Nephron progenitor cell (in vitro differentiated cells): ENCODE data around the gene OR5K4.

ENCODE experiments used
- DNase-seq: peaks from one replicate; pipeline ENCODE4 v3.0.0; 2021
- H3K27ac Mint-ChIP-seq: 2 replicates; pipeline ENCODE4 v1.8.0; 2021; ENCODE audit warnings: mild to moderate bottlenecking, moderate library complexity, mixed read lengths
- H3K27me3 Mint-ChIP-seq: 2 replicates; pipeline ENCODE4 v1.8.0; 2021; ENCODE audit warnings: mild to moderate bottlenecking, low read depth, mixed read lengths; ENCODE audit not compliant: poor library complexity
- H3K36me3 Mint-ChIP-seq: 2 replicates; pipeline ENCODE4 v1.8.0; 2021; ENCODE audit warnings: low read depth, mixed read lengths
- H3K4me1 Mint-ChIP-seq: 2 replicates; pipeline ENCODE4 v1.8.0; 2021; ENCODE audit warnings: mixed read lengths
- H3K4me3 Mint-ChIP-seq: 2 replicates; pipeline ENCODE4 v1.8.0; 2021; ENCODE audit warnings: mild to moderate bottlenecking, moderate library complexity, mixed read lengths
- H3K9me3 Mint-ChIP-seq: 2 replicates; pipeline ENCODE4 v1.8.0; 2021; ENCODE audit warnings: mild to moderate bottlenecking, moderate library complexity, mixed read lengths
- CTCF ChIP-seq: fragments of 200-600 bp; sonication (generic); IDR thresholded peaks from 2 replicates; pipeline ENCODE4 v1.5.0; 2021; ENCODE audit warnings: antibody characterized with exemption

OR5K4 gene

GRCh38 chr3:98326945-98327344 lies 26.7 kb upstream of the OR5K4 start:
- DNase-seq = no peak
- no peaks in the 10 kb centered on the region for H3K36me3 Mint-ChIP-seq
- peaks cover 8% of the 10 kb centered on the region for H3K27me3 Mint-ChIP-seq
- peaks cover 18% of the 10 kb centered on the region for H3K4me1 Mint-ChIP-seq
- H3K4me3 Mint-ChIP-seq = no peak overlapping the region
- no peaks in the 10 kb centered on the region for H3K9me3 Mint-ChIP-seq
- no peak for TF ChIP-seq CTCF
- no peak overlapping the region for H3K27ac Mint-ChIP-seq

- TF ChIP-seq CTCF = no peak
- no peak for DNase-seq
- peaks cover 18% of the 10 kb centered on the region for H3K4me1 Mint-ChIP-seq
- H3K9me3 Mint-ChIP-seq = no peaks in the 10 kb centered on the region
- H3K4me3 Mint-ChIP-seq = no peak overlapping the region
- H3K27me3 Mint-ChIP-seq = peaks cover 8% of the 10 kb centered on the region
- no peak overlapping the region for H3K27ac Mint-ChIP-seq
- no peaks in the 10 kb centered on the region for H3K36me3 Mint-ChIP-seq
Measured at GRCh38 chr3:98328933-98329332, 24.7 kb upstream of the OR5K4 start.

- peaks cover 8% of the 10 kb centered on the region for H3K27me3 Mint-ChIP-seq
- H3K4me1 Mint-ChIP-seq = peaks cover 18% of the 10 kb centered on the region
- no peaks in the 10 kb centered on the region for H3K9me3 Mint-ChIP-seq
- H3K27ac Mint-ChIP-seq = no peak overlapping the region
- peak; percentile 56 for DNase-seq
- peak; percentile 64 for TF ChIP-seq CTCF
- H3K4me3 Mint-ChIP-seq = no peak overlapping the region
- no peaks in the 10 kb centered on the region for H3K36me3 Mint-ChIP-seq
Measured at GRCh38 chr3:98329392-98330124, 24.1 kb upstream of the OR5K4 start.

GRCh38 chr3:98331329-98331728 lies 22.3 kb upstream of the OR5K4 start:
- H3K36me3 Mint-ChIP-seq = no peaks in the 10 kb centered on the region
- DNase-seq = no peak
- H3K4me3 Mint-ChIP-seq = no peak overlapping the region
- no peaks in the 10 kb centered on the region for H3K9me3 Mint-ChIP-seq
- no peak overlapping the region for H3K27ac Mint-ChIP-seq
- H3K27me3 Mint-ChIP-seq = peaks cover 11% of the 10 kb centered on the region
- no peak for TF ChIP-seq CTCF
- peaks cover 6% of the 10 kb centered on the region for H3K4me1 Mint-ChIP-seq

GRCh38 chr3:98333989-98334606 lies 19.6 kb upstream of the OR5K4 start:
- Mint-ChIP-seq H3K27ac (no peak overlapping the region), H3K9me3 (no peaks in the 10 kb centered on the region), H3K36me3 (no peaks in the 10 kb centered on the region), H3K27me3 (peaks cover 11% of the 10 kb centered on the region), H3K4me1 (peaks cover 6% of the 10 kb centered on the region), H3K4me3 (no peak overlapping the region)
- TF ChIP-seq CTCF = no peak
- no peak for DNase-seq

GRCh38 chr3:98339031-98339430 lies 14.6 kb upstream of the OR5K4 start:
- no peaks in the 10 kb centered on the region for H3K9me3 Mint-ChIP-seq
- peaks cover 3% of the 10 kb centered on the region for H3K27me3 Mint-ChIP-seq
- H3K4me3 Mint-ChIP-seq = no peak overlapping the region
- DNase-seq = no peak
- H3K27ac Mint-ChIP-seq = no peak overlapping the region
- H3K4me1 Mint-ChIP-seq = no peaks in the 10 kb centered on the region
- TF ChIP-seq CTCF = no peak
- H3K36me3 Mint-ChIP-seq = no peaks in the 10 kb centered on the region
